ENCODE measurements around the gene SMG6.

DNA sequence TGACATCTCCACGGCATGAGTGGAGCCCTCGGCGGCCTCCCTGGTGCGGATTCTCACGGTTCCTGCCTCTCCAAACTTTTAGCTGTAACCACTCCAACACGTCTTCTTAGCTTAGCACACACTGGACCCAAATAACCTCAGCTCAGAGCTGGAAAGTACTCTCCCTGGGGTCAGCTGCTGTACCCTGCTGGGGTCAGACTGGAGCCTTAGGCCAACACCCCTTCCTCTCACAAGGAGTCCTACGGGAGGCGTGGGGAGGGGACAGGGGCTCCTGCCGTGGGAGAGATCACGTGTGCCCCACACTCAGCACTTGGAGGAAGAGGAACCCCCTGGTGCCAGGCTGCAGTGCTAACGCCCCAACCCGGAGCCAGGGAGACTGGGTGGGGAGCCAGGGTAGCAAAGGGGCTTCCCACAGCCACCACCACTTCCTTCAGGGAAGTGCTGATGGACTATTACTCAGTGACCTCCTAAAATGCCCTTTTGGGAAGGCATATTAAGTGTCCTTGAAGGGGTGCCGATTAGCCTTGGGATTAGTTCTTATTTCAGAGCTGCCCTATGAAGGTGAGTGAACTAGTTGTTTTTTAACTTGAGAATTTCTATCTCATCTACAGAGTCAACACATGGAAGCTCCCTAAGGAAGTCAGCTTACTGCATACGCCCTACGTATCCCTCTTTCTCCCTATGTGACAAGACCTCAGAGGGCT lies 124.6 kb downstream of the SMG6 start:
- TF ChIP-seq, protein P1, sequence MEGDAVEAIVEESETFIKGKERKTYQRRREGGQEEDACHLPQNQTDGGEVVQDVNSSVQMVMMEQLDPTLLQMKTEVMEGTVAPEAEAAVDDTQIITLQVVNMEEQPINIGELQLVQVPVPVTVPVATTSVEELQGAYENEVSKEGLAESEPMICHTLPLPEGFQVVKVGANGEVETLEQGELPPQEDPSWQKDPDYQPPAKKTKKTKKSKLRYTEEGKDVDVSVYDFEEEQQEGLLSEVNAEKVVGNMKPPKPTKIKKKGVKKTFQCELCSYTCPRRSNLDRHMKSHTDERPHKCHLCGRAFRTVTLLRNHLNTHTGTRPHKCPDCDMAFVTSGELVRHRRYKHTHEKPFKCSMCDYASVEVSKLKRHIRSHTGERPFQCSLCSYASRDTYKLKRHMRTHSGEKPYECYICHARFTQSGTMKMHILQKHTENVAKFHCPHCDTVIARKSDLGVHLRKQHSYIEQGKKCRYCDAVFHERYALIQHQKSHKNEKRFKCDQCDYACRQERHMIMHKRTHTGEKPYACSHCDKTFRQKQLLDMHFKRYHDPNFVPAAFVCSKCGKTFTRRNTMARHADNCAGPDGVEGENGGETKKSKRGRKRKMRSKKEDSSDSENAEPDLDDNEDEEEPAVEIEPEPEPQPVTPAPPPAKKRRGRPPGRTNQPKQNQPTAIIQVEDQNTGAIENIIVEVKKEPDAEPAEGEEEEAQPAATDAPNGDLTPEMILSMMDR (conservative IDR thresholded peaks at IDR 0.05; ENCODE audit: low read depth, low read length) = no peak
- no peak for TF ChIP-seq EZH2 (IDR thresholded peaks at IDR 0.05; ENCODE audit: borderline replicate concordance, low read depth, low read length, poor library complexity, severe bottlenecking)
